ENCODE data around the gene ISCU.

Gene ISCU

DNA sequence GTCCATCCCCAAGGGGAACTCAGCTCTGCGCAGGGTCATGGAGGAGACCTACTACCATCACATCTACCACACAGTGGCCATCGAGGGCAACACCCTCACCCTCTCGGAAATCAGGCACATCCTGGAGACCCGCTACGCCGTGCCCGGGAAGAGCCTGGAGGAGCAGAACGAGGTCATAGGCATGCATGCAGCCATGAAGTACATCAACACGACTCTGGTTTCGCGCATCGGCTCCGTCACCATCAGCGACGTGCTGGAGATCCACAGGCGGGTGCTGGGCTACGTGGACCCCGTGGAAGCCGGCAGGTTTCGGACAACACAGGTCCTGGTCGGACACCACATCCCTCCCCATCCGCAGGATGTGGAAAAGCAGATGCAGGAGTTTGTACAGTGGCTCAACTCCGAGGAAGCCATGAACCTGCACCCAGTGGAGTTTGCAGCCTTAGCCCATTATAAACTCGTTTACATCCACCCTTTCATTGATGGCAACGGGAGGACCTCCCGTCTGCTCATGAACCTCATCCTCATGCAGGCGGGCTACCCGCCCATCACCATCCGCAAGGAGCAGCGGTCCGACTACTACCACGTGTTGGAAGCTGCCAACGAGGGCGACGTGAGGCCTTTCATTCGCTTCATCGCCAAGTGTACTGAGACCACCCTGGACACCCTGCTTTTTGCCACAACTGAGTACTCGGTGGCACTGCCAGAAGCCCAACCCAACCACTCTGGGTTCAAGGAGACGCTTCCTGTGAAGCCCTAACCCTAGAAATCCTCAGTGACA is 43.5 kb upstream of the ISCU start:
- H3K9me3 ChIP-seq (ENCODE audit: low read depth, low read length) = no peaks in the 10 kb centered on the region
- no peak overlapping the region for H3K9ac ChIP-seq (ENCODE audit: insufficient read length)
- TF ChIP-seq POLR2AphosphoS5 (IDR thresholded peaks at IDR 0.05; ENCODE audit: borderline replicate concordance, low read depth, low read length) (no peak), FOXP2 (optimal IDR thresholded peaks at IDR 0.05; ENCODE audit: control extremely low read depth, extremely low read length, insufficient read depth) (no peak), EZH2 (IDR thresholded peaks at IDR 0.05) (no peak)
- H3K36me3 ChIP-seq (ENCODE audit: insufficient read depth, low read length) = peaks cover 56% of the 10 kb centered on the region
- no peak for DNase-seq (ENCODE audit: low read depth, low spot score)
- no peak overlapping the region for H3K4me3 ChIP-seq
- H3K27ac ChIP-seq = no peak overlapping the region

DNA sequence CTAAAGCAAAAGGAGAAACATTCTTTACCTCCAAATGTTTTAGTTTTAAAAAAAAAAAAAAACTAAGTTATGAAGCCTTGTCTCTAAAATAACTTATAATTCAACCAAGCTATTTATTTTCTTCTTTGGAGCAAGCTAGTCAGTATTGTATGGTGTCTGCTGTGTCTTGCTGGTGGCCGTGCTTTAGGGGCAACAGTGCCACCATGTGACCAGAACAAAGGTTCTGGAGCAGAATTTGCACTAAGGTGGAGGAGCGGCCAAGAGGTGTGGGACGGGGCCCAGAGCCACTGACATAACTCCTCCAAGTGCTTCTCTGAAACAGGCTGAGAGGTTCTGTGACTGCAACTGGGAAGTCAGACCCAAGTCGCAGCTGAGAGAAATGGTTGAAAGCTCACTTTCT is 42.8 kb upstream of the ISCU start:
- TF ChIP-seq EZH2 (IDR thresholded peaks at IDR 0.05) = no peak
- no peak for TF ChIP-seq POLR2AphosphoS5 (IDR thresholded peaks at IDR 0.05; ENCODE audit: borderline replicate concordance, low read depth, low read length)
- no peak for TF ChIP-seq FOXP2 (optimal IDR thresholded peaks at IDR 0.05; ENCODE audit: control extremely low read depth, extremely low read length, insufficient read depth)
- H3K36me3 ChIP-seq (ENCODE audit: insufficient read depth, low read length) = peaks cover 63% of the 10 kb centered on the region
- no peak for DNase-seq (ENCODE audit: low read depth, low spot score)

DNA sequence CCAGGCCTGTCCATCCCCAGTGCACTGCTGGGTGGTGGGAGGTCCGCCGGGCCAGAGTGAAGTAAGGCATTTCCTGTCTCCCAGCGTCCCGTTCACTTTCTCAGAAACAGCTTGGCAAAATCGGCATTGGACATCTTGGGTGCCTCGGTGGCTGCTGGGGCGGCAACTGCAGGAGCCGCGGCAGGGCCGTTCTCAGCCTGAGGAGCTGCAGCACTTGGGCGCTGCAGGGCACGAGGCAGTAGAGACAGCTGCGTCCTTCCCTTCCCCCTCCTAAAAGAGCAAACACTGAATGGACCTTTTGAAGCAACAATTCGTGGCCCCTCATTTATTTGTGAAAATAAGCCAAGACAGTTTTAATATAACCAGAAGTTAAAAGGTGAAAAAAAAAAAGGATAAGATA is 39.0 kb upstream of the ISCU start:
- Histone ChIP-seq H3K4me3 (no peak overlapping the region), H3K9me3 (ENCODE audit: low read depth, low read length) (no peaks in the 10 kb centered on the region), H3K9ac (ENCODE audit: insufficient read length) (no peak overlapping the region), H3K36me3 (ENCODE audit: insufficient read depth, low read length) (peaks cover 98% of the 10 kb centered on the region), H3K27ac (no peak overlapping the region)
- TF ChIP-seq FOXP2 (optimal IDR thresholded peaks at IDR 0.05; ENCODE audit: control extremely low read depth, extremely low read length, insufficient read depth) (no peak), EZH2 (IDR thresholded peaks at IDR 0.05) (no peak)
- no peak for DNase-seq (ENCODE audit: low read depth, low spot score)

More for the DNA sequence above, 42.8 kb upstream of the ISCU start:
- H3K27ac ChIP-seq = no peak overlapping the region
- no peak overlapping the region for H3K4me3 ChIP-seq
- no peak overlapping the region for H3K9ac ChIP-seq (ENCODE audit: insufficient read length)
- H3K9me3 ChIP-seq (ENCODE audit: low read depth, low read length) = no peaks in the 10 kb centered on the region

DNA sequence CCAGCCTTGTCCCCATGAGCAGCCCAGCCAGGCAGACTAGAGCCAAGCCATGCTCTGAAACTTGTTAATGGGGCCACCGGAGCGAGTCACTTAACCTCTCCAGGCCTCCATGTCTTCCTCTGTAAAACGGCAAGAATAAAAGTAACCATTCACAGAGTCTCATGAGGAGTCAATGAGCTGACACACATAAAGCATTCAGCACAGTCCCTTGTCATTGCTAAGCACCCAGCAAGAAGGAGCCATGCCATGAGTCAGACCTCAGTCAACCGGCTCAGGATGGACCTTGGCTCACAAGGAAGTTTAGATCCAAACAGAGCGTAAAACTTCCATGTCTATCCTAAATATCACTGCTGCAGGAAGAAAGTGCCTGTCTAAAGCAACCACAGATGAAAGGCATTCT is 36.7 kb upstream of the ISCU start:
- DNase-seq (ENCODE audit: low read depth, low spot score) = no peak
- H3K36me3 ChIP-seq (ENCODE audit: insufficient read depth, low read length) = peaks cover 97% of the 10 kb centered on the region

DNA sequence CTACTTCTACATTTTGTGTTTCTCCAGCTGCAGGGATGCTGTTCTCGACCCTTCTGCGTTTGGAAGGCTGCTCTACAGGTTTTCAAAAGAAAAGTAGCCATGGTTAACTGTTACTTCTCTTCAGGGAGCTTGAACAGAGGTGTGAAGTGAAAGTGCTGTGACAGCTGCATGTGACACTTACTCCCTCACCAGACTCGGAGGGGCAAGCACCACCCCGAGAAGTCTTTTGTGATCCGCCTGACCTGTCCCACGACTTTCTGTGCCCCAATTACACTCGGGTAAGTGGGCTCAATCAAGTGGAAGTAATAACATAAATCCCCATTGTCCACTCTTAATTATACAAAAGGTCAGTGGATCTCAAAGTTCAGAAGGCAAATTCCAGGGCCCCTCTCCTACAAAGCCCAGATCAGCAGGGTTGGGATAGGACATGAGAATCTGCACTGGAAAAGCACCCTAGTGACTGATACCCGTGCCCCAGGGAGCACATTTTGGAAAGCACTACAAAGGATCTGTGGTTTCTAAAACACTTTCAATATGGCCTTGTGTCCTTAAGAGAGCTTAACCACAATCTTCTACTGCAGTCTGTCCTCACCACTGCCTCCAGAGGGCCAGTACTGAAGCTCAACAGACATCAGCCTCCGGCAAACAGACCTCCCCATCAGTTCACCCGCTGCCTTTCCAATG is 35.8 kb upstream of the ISCU start:
- peaks cover 97% of the 10 kb centered on the region for H3K36me3 ChIP-seq (ENCODE audit: insufficient read depth, low read length)
- H3K4me3 ChIP-seq = no peak overlapping the region
- H3K9ac ChIP-seq (ENCODE audit: insufficient read length) = no peak overlapping the region
- DNase-seq (ENCODE audit: low read depth, low spot score) = no peak
- TF ChIP-seq POLR2AphosphoS5 (IDR thresholded peaks at IDR 0.05; ENCODE audit: borderline replicate concordance, low read depth, low read length) (no peak), EZH2 (IDR thresholded peaks at IDR 0.05) (no peak), FOXP2 (optimal IDR thresholded peaks at IDR 0.05; ENCODE audit: control extremely low read depth, extremely low read length, insufficient read depth) (no peak)
- no peak overlapping the region for H3K27ac ChIP-seq
- H3K9me3 ChIP-seq (ENCODE audit: low read depth, low read length) = no peaks in the 10 kb centered on the region

More for the DNA sequence above, 36.7 kb upstream of the ISCU start:
- no peak overlapping the region for H3K9ac ChIP-seq (ENCODE audit: insufficient read length)
- no peak for TF ChIP-seq FOXP2 (optimal IDR thresholded peaks at IDR 0.05; ENCODE audit: control extremely low read depth, extremely low read length, insufficient read depth)
- TF ChIP-seq POLR2AphosphoS5 (IDR thresholded peaks at IDR 0.05; ENCODE audit: borderline replicate concordance, low read depth, low read length) = no peak
- TF ChIP-seq EZH2 (IDR thresholded peaks at IDR 0.05) = no peak
- H3K27ac ChIP-seq = no peak overlapping the region
- H3K9me3 ChIP-seq (ENCODE audit: low read depth, low read length) = no peaks in the 10 kb centered on the region
- H3K4me3 ChIP-seq = no peak overlapping the region

DNA sequence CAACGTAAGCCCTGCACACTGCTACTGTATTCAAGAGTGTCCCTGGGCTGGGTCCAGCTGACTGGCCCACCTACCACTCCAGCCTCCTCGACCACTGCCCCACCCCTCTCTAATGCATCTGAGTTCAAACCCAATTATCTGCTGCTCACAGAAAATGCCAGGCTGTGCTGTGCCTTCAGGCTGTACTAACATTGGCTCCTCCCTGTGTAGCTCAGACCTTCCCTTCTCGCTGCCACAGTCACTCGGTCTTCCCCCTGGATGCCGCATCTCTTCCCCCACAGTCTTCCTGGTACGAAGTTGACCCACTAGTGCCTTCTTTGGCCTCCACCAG is 35.3 kb upstream of the ISCU start:
- Histone ChIP-seq H3K4me3 (no peak overlapping the region), H3K9me3 (ENCODE audit: low read depth, low read length) (no peaks in the 10 kb centered on the region), H3K27ac (no peak overlapping the region), H3K36me3 (ENCODE audit: insufficient read depth, low read length) (peaks cover 97% of the 10 kb centered on the region), H3K9ac (ENCODE audit: insufficient read length) (no peak overlapping the region)
- DNase-seq (ENCODE audit: low read depth, low spot score) = no peak
- no peak for TF ChIP-seq FOXP2 (optimal IDR thresholded peaks at IDR 0.05; ENCODE audit: control extremely low read depth, extremely low read length, insufficient read depth)
- TF ChIP-seq POLR2AphosphoS5 (IDR thresholded peaks at IDR 0.05; ENCODE audit: borderline replicate concordance, low read depth, low read length) = no peak
- no peak for TF ChIP-seq EZH2 (IDR thresholded peaks at IDR 0.05)

DNA sequence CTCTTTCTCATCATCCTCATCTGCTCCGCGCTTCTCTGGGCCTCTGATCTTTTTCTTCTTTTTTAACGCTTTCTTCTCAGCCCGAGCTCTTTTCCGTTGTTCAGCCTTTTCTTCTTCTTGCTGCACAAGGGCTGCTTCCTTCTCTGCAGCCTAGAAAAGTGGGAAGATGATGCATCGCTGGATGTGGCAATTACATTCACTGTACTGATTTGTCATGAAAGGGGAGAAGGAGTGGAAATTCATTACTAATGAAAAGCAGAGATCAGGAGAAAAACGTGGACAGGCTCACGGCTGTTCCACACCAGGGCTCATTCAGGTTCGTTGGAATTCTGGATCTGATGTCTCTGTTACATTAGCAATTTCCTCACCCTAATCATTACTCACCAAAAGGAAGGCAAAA is 32.2 kb upstream of the ISCU start:
- no peak overlapping the region for H3K4me3 ChIP-seq
- H3K36me3 ChIP-seq (ENCODE audit: insufficient read depth, low read length) = peaks cover 88% of the 10 kb centered on the region
- no peak for DNase-seq (ENCODE audit: low read depth, low spot score)
- no peaks in the 10 kb centered on the region for H3K9me3 ChIP-seq (ENCODE audit: low read depth, low read length)
- no peak overlapping the region for H3K9ac ChIP-seq (ENCODE audit: insufficient read length)
- H3K27ac ChIP-seq = no peak overlapping the region
- TF ChIP-seq FOXP2 (optimal IDR thresholded peaks at IDR 0.05; ENCODE audit: control extremely low read depth, extremely low read length, insufficient read depth) = no peak
- TF ChIP-seq POLR2AphosphoS5 (IDR thresholded peaks at IDR 0.05; ENCODE audit: borderline replicate concordance, low read depth, low read length) = no peak
- no peak for TF ChIP-seq EZH2 (IDR thresholded peaks at IDR 0.05)

DNA sequence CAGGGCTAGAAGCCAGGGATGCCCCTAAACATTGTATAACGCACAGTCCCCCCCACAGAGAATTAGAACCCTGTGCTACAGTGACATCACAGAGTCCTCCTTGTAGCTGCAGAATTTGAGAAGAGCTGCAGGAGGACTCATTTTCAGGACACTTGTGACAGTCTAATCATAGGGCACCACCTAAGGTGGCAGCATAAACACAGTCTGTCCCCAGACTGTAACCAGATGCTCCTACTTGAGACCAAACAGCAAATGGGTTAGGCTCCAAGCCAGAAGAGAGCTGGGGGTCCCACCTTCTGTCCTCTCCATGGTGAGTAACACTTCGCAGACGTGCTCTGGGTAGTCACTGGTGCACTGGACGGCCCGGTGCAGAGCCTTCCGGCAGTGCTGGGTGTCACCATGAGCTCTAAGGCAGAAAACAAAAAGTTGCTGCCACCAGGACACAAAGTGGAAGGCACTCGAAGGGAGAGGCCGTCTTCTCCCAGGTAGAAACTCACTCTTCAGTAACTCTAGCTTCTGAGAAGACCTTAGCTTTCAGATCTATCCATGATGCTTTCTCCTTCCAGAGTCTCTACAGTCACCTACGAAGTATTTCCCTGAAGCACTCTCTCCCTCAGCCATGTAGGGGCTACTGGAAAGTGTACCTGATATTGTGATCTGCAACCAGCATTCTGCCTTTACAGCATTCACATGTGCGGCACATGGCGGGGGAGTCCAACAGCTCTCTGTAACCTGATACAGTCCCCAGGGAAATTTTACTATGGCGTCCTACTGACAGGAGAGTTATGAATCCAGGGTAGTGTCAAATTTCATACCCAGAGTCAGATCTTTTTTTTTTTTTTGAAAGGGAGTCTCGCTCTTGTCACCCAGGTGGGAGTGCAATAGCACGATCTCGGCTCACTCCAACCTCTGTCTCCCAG is 30.2 kb upstream of the ISCU start:
- Histone ChIP-seq H3K9ac (ENCODE audit: insufficient read length) (no peak overlapping the region), H3K4me3 (no peak overlapping the region), H3K9me3 (ENCODE audit: low read depth, low read length) (no peaks in the 10 kb centered on the region), H3K36me3 (ENCODE audit: insufficient read depth, low read length) (peaks cover 88% of the 10 kb centered on the region), H3K27ac (no peak overlapping the region; the same call in 1 of the 2 replicates)
- no peak for DNase-seq (ENCODE audit: low read depth, low spot score)
- no peak for TF ChIP-seq FOXP2 (optimal IDR thresholded peaks at IDR 0.05; ENCODE audit: control extremely low read depth, extremely low read length, insufficient read depth)
- no peak for TF ChIP-seq EZH2 (IDR thresholded peaks at IDR 0.05)
- peak; percentile 28; the same call in 1 of the 2 replicates for TF ChIP-seq POLR2AphosphoS5 (IDR thresholded peaks at IDR 0.05; ENCODE audit: borderline replicate concordance, low read depth, low read length)

Data from SK-N-MC (cell line).